Hair follicular keratinocyte (primary cell): Measurements from ENCODE around the gene DYNC2I2. TPM values are rescaled to one million over a fixed set of nuclear protein-coding genes. Genes with fewer than 3 reads are reported as not detected.

Experiments
- total RNA-seq: library from RNA; depleted of rRNA; stranded (reverse); fragments of >200 nt; gene quantifications from 2 replicates; pipeline ENCODE4 v1.2.3, GENCODE V29; 2015

The DYNC2I2 gene
- 42.9 and 70.3 TPM in 2 replicates for total RNA-seq

GRCh38 chr9:128656416-128657343, at the start of gene DYNC2I2:
Gene DYNC2I2, minus strand, starts transcription at chr9:128656847. Its CDS starts 121 bp downstream, at chr9:128656726.

GRCh38 chr9:128702445-128702948, 45.9 kb upstream of the DYNC2I2 start, which contains the start of gene PKN3:
Gene PKN3, plus strand, starts transcription at chr9:128702503. Its CDS starts 413 bp downstream, at chr9:128702916.

GRCh38 chr9:128688501-128689292, 32.0 kb upstream of the DYNC2I2 start, which contains the start of gene SET:
Gene SET, plus strand, starts transcription at chr9:128689222. Its CDS starts 361 bp downstream, at chr9:128689583.

Other genes starting within 250 kb of the DYNC2I2 start
- 29.6 and 69.9 TPM in 2 replicates for gene CERCAM, start 236.0 kb downstream of the DYNC2I2 start, total RNA-seq
- 26.6 and 44.8 TPM in 2 replicates for gene ODF2, start 200.8 kb downstream of the DYNC2I2 start, total RNA-seq
- gene GLE1, start 152.1 kb downstream of the DYNC2I2 start, total RNA-seq = 22.0 and 28.9 TPM in 2 replicates
- 89.6 and 124 TPM in 2 replicates for gene SPTAN1, start 104.3 kb downstream of the DYNC2I2 start, total RNA-seq
- 299 and 428 TPM in 2 replicates for gene SET, start 32.4 kb upstream of the DYNC2I2 start, total RNA-seq
- 4.8 and 7.6 TPM in 2 replicates for gene PKN3, start 45.7 kb upstream of the DYNC2I2 start, total RNA-seq
- 93.0 and 161 TPM in 2 replicates for gene ZDHHC12, start 67.3 kb upstream of the DYNC2I2 start, total RNA-seq
- gene ZER1, start 115.1 kb upstream of the DYNC2I2 start, total RNA-seq = 26.0 and 26.9 TPM in 2 replicates
- gene TBC1D13, start 130.4 kb upstream of the DYNC2I2 start, total RNA-seq = 7.0 and 15.4 TPM in 2 replicates
- gene ENDOG, start 161.7 kb upstream of the DYNC2I2 start, total RNA-seq = 32.5 and 44.9 TPM in 2 replicates
- gene SPOUT1, start 172.9 kb upstream of the DYNC2I2 start, total RNA-seq = 14.2 and 34.4 TPM in 2 replicates
- 12.5 and 19.3 TPM in 2 replicates for gene KYAT1, start 225.1 kb upstream of the DYNC2I2 start, total RNA-seq
- 126 and 152 TPM in 2 replicates for gene LRRC8A, start 225.3 kb upstream of the DYNC2I2 start, total RNA-seq